Hepatocyte (in vitro differentiated cells): Measurements from ENCODE around the gene SENP2.

ENCODE experiments used
- EZH2 ChIP-seq: fragments of 200-600 bp; sonication (generic); IDR thresholded peaks from 2 replicates; pipeline ENCODE4 v1.6.1; 2016; ENCODE audit warnings: antibody characterized with exemption, mild to moderate bottlenecking, borderline replicate concordance
- EZH2phosphoT487 ChIP-seq: fragments of 200-600 bp; sonication (generic); IDR thresholded peaks from one replicate; pipeline ENCODE4 v1.6.1; 2018; ENCODE audit warnings: antibody characterized with exemption, mild to moderate bottlenecking, low read depth, moderate library complexity; ENCODE audit not compliant: unreplicated experiment, severe bottlenecking
- TF ChIP-seq, protein P1 (sequence below): fragments of 200-600 bp; sonication (generic); IDR thresholded peaks from 2 replicates; pipeline ENCODE4 v1.5.1; 2016; ENCODE audit warnings: antibody characterized with exemption, mild to moderate bottlenecking; ENCODE audit not compliant: poor library complexity

DNA sequence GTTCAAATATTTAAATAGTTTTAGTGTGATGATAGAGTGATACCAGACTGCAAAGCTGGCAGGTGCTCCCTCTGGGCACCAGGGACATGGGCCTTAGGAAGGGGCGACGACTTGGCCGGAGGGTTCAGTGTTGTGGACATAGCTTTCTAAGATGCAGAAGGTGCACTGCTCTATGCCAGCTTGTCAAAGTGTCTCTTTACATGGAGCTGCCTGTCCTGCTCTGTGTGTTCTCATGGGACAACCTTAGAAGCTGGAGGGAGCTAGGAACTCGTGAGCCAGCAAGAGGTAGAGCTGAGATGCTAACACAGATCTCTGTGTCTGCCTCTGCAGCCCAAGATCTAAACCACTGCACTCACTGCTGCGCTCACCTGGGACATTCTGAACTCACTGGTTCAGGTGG is 77.8 kb downstream of the SENP2 start:
- TF ChIP-seq, protein P1, sequence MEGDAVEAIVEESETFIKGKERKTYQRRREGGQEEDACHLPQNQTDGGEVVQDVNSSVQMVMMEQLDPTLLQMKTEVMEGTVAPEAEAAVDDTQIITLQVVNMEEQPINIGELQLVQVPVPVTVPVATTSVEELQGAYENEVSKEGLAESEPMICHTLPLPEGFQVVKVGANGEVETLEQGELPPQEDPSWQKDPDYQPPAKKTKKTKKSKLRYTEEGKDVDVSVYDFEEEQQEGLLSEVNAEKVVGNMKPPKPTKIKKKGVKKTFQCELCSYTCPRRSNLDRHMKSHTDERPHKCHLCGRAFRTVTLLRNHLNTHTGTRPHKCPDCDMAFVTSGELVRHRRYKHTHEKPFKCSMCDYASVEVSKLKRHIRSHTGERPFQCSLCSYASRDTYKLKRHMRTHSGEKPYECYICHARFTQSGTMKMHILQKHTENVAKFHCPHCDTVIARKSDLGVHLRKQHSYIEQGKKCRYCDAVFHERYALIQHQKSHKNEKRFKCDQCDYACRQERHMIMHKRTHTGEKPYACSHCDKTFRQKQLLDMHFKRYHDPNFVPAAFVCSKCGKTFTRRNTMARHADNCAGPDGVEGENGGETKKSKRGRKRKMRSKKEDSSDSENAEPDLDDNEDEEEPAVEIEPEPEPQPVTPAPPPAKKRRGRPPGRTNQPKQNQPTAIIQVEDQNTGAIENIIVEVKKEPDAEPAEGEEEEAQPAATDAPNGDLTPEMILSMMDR, result no peak
- TF ChIP-seq EZH2, result no peak
- no peak for TF ChIP-seq EZH2phosphoT487
